Measurements from ENCODE around the gene MYL1.

Gene MYL1

DNA sequence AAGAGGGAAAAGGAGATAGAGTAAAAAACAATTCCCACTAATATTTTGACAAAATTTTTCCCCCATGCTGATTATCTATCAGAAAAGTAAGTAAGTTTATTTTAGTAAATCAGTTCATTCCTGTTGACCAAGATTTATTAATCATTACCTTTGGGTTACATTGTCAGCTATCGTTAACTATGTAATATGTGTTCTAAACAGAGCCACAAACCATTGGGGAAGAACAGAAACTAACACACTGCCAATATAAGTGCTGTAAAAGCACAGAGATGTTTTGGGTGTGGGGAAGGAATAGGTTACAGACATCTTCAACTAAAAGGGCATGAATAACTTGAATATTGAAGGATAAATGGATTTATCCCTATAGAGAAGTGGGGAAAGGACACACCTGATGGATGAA lies 47.3 kb downstream of the MYL1 start:
- DNase-seq (ENCODE audit: low read depth in 2 of 2): no peak

DNA sequence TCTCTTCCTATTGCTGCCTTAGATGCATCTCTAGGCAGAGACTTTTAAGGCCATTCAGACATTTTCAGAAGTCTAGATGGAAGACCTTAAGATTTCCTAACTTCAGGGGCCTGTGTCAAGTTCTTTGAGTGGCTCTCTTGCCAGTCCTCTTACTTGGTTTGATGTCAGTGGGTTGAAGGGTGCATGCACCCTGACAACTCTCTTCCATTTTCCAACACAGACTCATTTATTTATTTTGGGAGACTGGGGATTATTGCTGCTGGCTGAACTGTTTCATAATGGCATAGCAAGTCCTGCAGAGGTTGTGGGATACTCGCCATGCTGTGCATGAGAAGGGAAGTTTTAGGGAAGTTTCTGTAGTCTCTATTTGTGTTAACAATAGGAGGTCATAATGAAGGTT lies 50.7 kb downstream of the MYL1 start:
- DNase-seq (ENCODE audit: low read depth in 2 of 2): no peak

DNA sequence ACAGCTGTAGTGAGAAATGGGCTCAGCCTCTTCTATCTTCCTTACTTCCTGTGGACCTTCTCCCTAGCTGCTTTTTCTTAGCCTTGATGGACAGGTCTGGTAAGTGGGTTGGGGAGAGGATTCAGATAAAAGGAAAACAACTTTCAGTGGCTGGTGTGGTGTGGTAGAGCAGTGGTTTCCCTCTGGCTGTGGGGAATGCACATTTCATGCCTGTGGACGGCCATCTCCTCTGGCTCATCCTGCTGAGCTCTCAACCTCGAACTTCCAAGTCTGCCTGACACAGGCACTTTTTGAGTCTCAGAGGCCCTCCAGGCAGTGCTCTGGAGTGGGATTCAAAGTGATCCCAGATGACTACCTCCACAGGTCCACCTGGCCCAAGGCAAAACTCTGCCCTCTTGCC lies 51.1 kb downstream of the MYL1 start:
- no peak for DNase-seq (ENCODE audit: low read depth in 2 of 2)

DNA sequence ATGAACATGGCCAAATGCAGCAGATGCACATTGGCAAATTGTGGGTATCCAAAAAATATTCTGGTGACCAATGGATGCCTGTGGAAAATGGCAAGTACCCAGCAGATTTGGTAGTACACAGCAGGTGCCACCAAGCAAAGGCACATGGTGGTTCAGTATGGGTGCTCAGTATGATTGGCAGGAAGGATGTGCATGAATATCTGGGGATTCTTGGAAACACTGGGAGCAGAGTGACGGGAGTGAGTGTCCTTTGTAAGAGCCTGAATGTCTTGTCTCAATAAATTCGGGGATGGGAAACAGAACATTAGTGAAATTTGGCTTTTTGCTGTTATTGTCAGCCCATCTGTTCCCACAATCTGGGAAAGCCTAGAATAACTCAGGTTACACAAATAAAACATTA lies 52.9 kb downstream of the MYL1 start:
- no peak for DNase-seq (ENCODE audit: low read depth in 2 of 2)

DNA sequence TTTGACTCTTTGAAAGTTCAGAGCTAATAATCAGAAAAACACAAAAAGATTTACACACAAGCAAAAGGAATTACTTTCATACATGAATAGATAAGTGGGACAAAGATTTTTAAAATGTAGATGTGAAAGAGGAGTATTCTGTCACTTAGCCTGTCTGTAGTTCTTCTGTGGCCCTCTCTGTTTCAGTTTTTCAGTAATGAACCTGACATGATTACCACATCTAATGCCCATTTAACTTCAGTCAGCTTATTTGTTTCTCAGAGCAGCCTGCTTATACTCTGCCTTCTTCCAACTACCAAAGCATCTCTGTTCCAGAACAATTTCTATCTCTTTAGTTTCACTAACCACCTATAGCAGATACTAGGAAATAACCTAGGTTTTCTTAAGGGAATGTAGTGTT lies 55.3 kb downstream of the MYL1 start:
- DNase-seq (ENCODE audit: low read depth in 2 of 2): no peak

DNA sequence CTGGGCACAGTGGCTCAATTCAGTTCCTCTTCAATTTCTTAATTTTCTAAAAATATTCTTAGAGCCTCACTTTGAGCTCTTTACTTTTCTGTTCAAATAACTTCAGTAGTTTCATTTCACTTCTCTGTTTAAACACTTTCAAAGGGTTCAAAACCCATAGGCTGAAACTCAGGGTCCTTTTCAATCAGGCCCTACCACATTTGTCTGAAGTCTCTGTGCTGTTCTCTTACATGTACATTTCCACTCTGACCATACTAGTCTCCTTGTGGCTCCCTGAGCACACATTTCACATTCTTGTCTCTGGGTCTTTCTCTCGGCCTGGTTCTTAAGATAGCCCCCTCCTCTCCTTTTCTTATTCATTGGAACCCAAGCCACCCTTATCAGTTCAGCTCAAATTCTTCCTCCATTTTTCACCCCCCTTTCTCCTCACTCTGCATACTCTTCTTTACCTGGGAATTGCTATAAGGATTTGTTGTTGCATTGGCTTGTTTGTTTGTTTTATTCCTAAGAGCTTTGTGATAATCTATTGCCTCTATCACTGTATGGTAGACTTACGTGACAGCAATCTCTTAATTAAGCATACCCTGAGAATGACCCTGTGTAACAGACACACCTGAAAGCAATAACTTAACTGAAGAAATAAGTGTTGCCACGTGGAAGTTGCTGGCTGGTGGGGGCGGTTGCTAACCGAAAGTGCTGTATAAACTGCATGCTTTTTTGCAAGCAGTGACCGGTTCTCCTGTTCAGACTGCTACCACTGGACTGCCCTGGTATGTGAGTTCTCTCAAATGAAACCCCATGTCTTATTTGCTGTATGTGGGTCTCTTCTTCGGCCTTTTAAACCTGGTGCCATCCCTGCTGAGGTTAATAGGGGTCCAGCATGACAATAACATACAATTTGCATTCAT lies 62.0 kb downstream of the MYL1 start:
- no peak for DNase-seq (ENCODE audit: low read depth in 2 of 2)

DNA sequence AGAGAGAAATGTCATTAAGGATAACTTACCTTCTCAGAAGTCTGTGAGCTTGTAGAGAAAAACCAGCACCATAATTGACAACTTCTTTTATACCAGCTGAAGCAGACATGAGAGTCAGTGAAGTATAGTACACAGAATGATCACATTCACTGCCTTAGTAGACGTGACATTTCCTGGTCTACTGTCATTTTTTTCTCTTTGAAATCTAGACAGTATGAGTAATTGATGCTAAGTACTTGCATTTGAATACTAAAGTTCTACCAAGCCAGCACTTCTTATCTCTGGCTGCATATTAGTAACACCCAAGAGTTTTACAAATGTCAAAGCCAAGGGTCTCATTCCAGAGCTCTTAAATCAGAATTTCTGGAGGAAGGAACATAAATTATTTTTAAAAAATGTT lies 64.4 kb downstream of the MYL1 start:
- DNase-seq (ENCODE audit: low read depth in 2 of 2): no peak

All from stimulated activated CD8-positive, alpha-beta memory T cell treated with anti-CD3 and anti-CD28 coated beads, Interleukin-15, amount 100 ng/mL, for 48 hours (primary cell).